ENCODE results near the gene HNRNPA2B1. TPM values are rescaled to one million over a fixed set of nuclear protein-coding genes. Genes with fewer than 3 reads are reported as not detected.

Gene HNRNPA2B1
- total and polyA plus RNA-seq, 2 donors (not counting 1 experiment from before 2014, with no cell fraction given) = 167 to 524 TPM

DNA sequence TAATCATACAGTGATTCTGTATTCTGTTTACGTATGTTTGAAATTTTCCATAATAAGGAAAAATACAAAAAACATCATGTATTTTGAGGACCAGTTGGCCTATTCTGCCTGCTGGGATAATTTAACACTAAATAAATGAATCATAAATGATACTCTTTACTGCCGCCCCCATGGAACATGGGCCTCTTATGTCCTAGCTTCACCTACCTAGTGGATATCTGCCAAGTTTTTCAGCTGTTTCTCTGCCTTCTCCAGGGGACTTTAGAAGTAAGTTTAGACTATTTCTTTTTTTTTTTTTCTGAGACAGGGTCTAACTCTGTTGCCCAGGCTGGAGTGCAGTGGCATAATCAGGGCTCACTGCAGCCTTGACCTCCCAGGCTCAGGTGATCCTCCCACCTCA, 38.1 kb downstream of the HNRNPA2B1 start:
- peaks cover 23% of the 10 kb centered on the region for H3K4me1 Mint-ChIP-seq
- Histone ChIP-seq H3K4me1 (ENCODE audit: control insufficient read depth in 2 of 2, insufficient read depth in 2 of 2, low read length in 2 of 2) (peaks cover 8 to 18% of the 10 kb centered on the region in 2 donors), H3K9me3 (ENCODE audit: control extremely low read depth in 1 of 3, control insufficient read depth in 2 of 3, insufficient read depth in 1 of 3, low read length in 2 of 3) (no peaks in the 10 kb centered on the region), H3K27me3 (replicated peaks in 1 of 4; ENCODE audit: control extremely low read depth in 1 of 4, control insufficient read depth in 3 of 4, insufficient read depth in 4 of 4, low read length in 3 of 4) (no peaks in the 10 kb centered on the region), H3K4me2 (replicated peaks; ENCODE audit: low read depth, low read length, poor library complexity, severe bottlenecking) (no peak overlapping the region), H3K36me3 (replicated peaks in 1 of 2; ENCODE audit: control extremely low read depth in 1 of 2, control insufficient read depth in 1 of 2, extremely low read depth in 1 of 2, insufficient read depth in 2 of 2, low read length in 1 of 2) (no peaks in the 10 kb centered on the region), H3K27ac (ENCODE audit: low read length in 2 of 2) (no peak overlapping the region), H3K9ac (ENCODE audit: low read length) (no peak overlapping the region), H2AFZ (ENCODE audit: insufficient read depth, low read depth, low read length, poor library complexity, severe bottlenecking) (no peak overlapping the region), H4K20me1 (ENCODE audit: control insufficient read depth, insufficient read depth, low read length, poor library complexity, severe bottlenecking) (no peaks in the 10 kb centered on the region), H3K4me3 (ENCODE audit: control extremely low read depth in 1 of 5, extremely low read depth in 1 of 5, insufficient read depth in 1 of 5, low read depth in 2 of 5, low read length in 4 of 5) (no peak overlapping the region), H3K79me2 (ENCODE audit: control insufficient read depth, insufficient read depth, low read length) (no peaks in the 10 kb centered on the region)
- no peak for DNase-seq
- H3K9me3 Mint-ChIP-seq (ENCODE audit: insufficient read depth) = no peaks in the 10 kb centered on the region
- no peak overlapping the region for H3K27ac Mint-ChIP-seq
- intact Hi-C loops (cut with micrococcal nuclease) = no loop called here
- H3K27me3 Mint-ChIP-seq = no peaks in the 10 kb centered on the region
- ATAC-seq (ENCODE audit: low read depth) = no peak
- ChIA-PET CTCF (interaction anchor here (1.1 kb wide), 1 partner anchor 270 kb away, joined by 3 read pairs; no protein-coding TSS in a partner anchor), POLR2A (no interaction called here)
- H3K4me3 Mint-ChIP-seq = no peak overlapping the region
- TF ChIP-seq, protein P1, sequence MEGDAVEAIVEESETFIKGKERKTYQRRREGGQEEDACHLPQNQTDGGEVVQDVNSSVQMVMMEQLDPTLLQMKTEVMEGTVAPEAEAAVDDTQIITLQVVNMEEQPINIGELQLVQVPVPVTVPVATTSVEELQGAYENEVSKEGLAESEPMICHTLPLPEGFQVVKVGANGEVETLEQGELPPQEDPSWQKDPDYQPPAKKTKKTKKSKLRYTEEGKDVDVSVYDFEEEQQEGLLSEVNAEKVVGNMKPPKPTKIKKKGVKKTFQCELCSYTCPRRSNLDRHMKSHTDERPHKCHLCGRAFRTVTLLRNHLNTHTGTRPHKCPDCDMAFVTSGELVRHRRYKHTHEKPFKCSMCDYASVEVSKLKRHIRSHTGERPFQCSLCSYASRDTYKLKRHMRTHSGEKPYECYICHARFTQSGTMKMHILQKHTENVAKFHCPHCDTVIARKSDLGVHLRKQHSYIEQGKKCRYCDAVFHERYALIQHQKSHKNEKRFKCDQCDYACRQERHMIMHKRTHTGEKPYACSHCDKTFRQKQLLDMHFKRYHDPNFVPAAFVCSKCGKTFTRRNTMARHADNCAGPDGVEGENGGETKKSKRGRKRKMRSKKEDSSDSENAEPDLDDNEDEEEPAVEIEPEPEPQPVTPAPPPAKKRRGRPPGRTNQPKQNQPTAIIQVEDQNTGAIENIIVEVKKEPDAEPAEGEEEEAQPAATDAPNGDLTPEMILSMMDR (IDR thresholded peaks at IDR 0.05) = no peak
- WGBS (ENCODE audit: insufficient coverage) = no CpG with 5 or more reads among the region's 2 CpGs

DNA sequence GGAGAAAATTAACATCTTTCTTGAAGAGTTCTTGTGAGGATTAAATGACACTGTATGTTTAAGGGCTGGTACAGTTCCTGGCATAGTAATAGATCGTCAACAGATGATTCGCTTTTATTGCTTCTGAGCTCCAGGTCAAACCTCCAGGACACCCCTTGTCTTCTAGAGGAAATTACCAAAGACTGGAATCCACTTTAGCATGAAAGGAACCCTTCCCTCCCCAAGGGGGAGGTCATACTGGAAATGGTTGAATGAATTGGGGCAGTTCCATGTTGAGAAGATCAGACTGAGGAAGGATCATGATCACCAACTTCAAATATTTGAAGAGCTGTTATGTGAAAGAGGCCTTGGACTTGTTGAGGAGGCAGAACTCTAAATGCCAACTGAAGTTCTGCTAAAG, 39.6 kb downstream of the HNRNPA2B1 start:
- no peak overlapping the region for H3K4me3 ChIP-seq (ENCODE audit: control extremely low read depth in 1 of 5, extremely low read depth in 1 of 5, insufficient read depth in 1 of 5, low read depth in 2 of 5, low read length in 4 of 5)
- H3K9me3 Mint-ChIP-seq (ENCODE audit: insufficient read depth) = no peaks in the 10 kb centered on the region
- no peak overlapping the region for H3K27ac Mint-ChIP-seq
- H3K4me3 Mint-ChIP-seq = no peak overlapping the region
- peaks cover 21 to 26% of the 10 kb centered on the region in 2 donors for H3K4me1 ChIP-seq (ENCODE audit: control insufficient read depth in 2 of 2, insufficient read depth in 2 of 2, low read length in 2 of 2)
- peaks cover 32% of the 10 kb centered on the region for H3K4me1 Mint-ChIP-seq
- ChIA-PET POLR2A (interaction anchor here (0.9 kb wide), 1 partner anchor 9 kb away, joined by 3 read pairs; the partner anchor contains the start of gene NFE2L3), CTCF (interaction anchor here (0.6 to 1.4 kb wide), 7 partner anchors 9 to 209 kb away, joined by 3 to 9 read pairs (median 4); partner anchors contain the start of gene NFE2L3)
- H3K36me3 ChIP-seq (replicated peaks in 1 of 2; ENCODE audit: control extremely low read depth in 1 of 2, control insufficient read depth in 1 of 2, extremely low read depth in 1 of 2, insufficient read depth in 2 of 2, low read length in 1 of 2) = no peaks in the 10 kb centered on the region
- no peak overlapping the region for H3K4me2 ChIP-seq (replicated peaks; ENCODE audit: low read depth, low read length, poor library complexity, severe bottlenecking)
- no peak overlapping the region for H3K27ac ChIP-seq (ENCODE audit: low read length in 2 of 2)
- H3K27me3 ChIP-seq (replicated peaks in 1 of 4; ENCODE audit: control extremely low read depth in 1 of 4, control insufficient read depth in 3 of 4, insufficient read depth in 4 of 4, low read length in 3 of 4) = no peaks in the 10 kb centered on the region
- no peak for ATAC-seq (ENCODE audit: low read depth)
- no peaks in the 10 kb centered on the region for H3K79me2 ChIP-seq (ENCODE audit: control insufficient read depth, insufficient read depth, low read length)
- no peak for DNase-seq
- H3K27me3 Mint-ChIP-seq = no peaks in the 10 kb centered on the region
- TF ChIP-seq EZH2 (IDR thresholded peaks at IDR 0.05; ENCODE audit: borderline replicate concordance, insufficient read depth, low read depth, low read length, poor library complexity, severe bottlenecking) = no peak
- TF ChIP-seq, protein P1 (IDR thresholded peaks at IDR 0.05) = no peak
- intact Hi-C loops (cut with micrococcal nuclease) = no loop called here
- no peak overlapping the region for H2AFZ ChIP-seq (ENCODE audit: insufficient read depth, low read depth, low read length, poor library complexity, severe bottlenecking)
- no peak overlapping the region for H3K9ac ChIP-seq (ENCODE audit: low read length)
- no peaks in the 10 kb centered on the region for H3K9me3 ChIP-seq (ENCODE audit: control extremely low read depth in 1 of 3, control insufficient read depth in 2 of 3, insufficient read depth in 1 of 3, low read length in 2 of 3)
- WGBS (ENCODE audit: insufficient coverage) = no CpG with 5 or more reads among the region's 2 CpGs
- H4K20me1 ChIP-seq (ENCODE audit: control insufficient read depth, insufficient read depth, low read length, poor library complexity, severe bottlenecking) = no peaks in the 10 kb centered on the region

Data from B cell (primary cell).